Stimulated activated CD4-positive, alpha-beta T cell treated with anti-CD3 and anti-CD28 coated beads, Interleukin-2, amount 100 ng/mL, for 4 hours (primary cell): ENCODE data around the gene QPRT.
"Not testable (repeated sequence)": the region's sequence is repeated elsewhere in the genome, so short reads cannot be mapped to it uniquely, and the experiment has no call there.

ENCODE experiments used
- DNase-seq: peaks from one replicate; pipeline ENCODE4 v3.0.0-alpha.2; 2020; ENCODE audit warnings: low read depth

Gene QPRT

DNA sequence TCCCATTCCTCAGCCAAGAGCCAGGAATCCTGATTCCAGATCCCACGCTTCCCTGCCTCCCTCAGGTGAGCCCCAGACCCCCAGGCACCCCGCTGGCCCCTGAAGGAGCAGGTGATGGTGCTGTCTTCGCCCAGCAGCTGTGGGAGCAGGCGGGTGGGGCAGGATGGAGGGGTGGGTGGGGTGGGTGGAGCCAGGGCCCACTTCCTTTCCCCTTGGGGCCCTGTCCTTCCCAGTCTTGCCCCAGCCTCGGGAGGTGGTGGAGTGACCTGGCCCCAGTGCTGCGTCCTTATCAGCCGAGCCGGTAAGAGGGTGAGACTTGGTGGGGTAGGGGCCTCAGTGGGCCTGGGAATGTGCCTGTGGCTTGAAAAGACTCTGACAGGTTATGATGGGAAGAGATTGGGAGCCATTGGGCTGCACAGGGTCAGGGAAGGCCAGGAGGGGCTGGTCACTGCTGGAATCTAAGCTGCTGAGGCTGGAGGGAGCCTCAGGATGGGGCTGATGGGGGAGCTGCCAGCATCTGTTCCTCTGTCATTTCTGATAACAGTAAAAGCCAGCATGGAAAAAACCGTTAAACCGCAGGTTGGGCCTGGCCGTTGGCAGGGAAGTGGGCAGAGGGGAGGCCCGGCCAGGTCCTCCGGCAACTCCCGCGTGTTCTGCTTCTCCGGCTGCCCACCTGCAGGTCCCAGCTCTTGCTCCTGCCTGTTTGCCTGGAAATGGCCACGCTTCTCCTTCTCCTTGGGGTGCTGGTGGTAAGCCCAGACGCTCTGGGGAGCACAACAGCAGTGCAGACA is 15.8 kb upstream of the QPRT start, which contains the start of gene SPN:
TSS of gene SPN (plus strand) at position 232 of the 791 bp plus-strand sequence. CDS start at position 714, 482 bp downstream.
- DNase-seq = no peak

DNA sequence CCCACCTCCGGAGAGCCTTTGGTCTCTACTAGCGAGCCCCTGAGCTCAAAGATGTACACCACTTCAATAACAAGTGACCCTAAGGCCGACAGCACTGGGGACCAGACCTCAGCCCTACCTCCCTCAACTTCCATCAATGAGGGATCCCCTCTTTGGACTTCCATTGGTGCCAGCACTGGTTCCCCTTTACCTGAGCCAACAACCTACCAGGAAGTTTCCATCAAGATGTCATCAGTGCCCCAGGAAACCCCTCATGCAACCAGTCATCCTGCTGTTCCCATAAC is 15.2 kb upstream of the QPRT start:
- no peak for DNase-seq

DNA sequence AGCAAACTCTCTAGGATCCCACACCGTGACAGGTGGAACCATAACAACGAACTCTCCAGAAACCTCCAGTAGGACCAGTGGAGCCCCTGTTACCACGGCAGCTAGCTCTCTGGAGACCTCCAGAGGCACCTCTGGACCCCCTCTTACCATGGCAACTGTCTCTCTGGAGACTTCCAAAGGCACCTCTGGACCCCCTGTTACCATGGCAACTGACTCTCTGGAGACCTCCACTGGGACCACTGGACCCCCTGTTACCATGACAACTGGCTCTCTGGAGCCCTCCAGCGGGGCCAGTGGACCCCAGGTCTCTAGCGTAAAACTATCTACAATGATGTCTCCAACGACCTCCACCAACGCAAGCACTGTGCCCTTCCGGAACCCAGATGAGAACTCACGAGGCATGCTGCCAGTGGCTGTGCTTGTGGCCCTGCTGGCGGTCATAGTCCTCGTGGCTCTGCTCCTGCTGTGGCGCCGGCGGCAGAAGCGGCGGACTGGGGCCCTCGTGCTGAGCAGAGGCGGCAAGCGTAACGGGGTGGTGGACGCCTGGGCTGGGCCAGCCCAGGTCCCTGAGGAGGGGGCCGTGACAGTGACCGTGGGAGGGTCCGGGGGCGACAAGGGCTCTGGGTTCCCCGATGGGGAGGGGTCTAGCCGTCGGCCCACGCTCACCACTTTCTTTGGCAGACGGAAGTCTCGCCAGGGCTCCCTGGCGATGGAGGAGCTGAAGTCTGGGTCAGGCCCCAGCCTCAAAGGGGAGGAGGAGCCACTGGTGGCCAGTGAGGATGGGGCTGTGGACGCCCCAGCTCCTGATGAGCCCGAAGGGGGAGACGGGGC is 14.7 kb upstream of the QPRT start:
- no peak for DNase-seq

DNA sequence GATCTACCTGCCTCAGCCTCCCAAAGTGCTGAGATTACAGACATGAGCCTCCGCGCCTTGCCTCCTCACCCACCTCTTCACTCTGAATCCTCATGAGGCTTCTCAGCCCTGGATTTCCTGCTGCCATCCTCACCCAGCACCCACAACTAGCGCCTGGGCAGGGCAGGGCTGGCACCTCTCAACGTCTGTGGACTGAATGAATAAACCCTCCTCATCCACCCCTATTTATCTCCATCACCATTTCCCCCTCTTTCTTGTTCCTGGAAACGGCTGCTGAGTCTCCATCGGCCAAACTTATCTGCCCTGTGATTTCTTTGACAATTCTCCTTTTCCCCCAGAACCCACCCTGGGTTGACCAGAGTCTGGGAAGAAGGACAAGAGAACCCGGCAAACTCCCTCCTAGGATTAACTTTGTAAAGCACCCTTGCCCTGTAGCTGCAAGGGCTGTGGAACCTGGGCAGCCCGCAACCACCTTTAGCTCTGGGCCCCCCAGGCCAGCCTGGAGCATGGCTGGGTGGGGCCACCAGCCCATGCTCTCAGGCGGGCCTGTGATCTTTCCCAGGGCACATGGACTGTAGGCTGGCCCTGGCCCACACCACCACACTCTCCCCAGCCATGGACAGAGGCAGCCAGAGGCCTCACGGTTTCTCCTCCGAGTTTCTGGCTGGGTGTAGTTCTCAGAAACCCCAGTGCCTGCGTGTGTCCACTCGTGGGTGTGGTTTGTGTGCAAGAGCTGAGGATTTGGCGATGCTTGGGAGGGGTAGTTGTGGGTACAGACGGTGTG is 13.5 kb upstream of the QPRT start:
- no peak for DNase-seq

DNA sequence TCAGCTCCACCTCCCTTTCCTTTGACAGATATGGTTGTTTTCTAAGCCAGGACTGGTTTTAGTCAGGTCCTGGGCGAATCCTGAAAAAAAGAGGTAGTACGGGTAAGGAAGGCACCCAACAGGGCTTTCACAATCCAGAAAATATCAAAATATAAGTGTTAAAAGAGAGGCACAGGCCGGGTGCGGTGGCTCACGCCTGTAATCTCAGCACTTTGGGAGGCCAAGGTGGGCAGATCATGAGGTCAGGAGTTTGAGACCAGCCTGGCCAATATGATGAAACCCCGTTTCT is 11.7 kb upstream of the QPRT start:
- not testable (repeated sequence) for DNase-seq

DNA sequence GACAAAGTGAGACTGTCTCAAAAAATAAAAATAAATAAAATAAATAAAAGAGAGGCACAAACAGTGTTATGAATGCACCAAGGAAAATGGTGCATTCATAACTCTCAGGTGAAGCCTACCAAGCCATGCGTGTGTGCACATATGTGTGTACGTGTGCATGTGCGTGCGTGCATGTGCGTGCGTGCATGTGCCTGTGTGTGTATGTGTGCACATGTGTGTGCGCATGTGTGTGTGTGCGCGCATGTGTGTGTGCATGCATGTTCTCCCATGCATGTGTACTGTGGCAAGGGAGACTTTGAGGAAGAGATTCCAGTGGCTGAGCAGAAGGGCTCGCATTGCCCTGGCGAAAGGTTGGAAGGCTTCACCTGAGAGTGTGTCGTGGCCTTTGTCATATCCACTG is 11.2 kb upstream of the QPRT start:
- DNase-seq = no peak

DNA sequence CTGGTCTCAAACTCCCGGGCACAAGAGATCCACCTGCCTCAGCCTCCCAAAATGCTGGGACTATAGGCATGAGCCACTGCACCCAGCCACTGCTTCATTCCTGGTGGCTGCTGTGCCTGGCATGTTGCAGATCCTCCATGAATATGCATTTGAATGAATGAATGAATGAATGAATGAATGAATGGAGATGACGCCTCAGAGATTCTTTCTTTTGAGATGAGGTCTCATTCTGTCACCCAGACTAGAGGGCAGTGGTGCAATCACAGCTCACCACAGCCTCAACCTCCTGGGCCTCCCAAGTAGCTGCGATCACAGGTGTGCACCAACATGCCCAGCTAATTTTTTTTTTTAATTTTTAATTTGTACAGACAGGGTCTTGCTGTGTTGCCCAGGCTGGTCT is 10.7 kb upstream of the QPRT start:
- DNase-seq = no peak

DNA sequence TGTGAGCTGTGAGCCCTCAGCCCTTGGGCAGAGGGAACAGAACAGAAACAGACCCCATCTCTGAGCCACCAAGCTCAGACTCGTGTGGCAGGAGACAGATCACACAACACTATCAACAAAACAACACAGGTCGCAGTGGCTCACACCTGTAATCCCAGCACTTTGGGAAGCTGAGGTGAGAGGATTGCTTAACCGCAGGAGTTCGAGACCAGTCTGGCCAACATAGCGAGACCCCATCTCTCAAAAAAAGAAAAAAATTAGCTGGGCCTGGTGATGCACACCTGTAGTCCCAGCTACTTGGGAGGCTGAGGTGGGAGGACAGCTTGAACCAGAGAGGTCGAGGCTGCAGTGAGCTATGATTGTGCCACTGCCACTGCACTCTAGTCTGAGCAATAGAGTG is 5.5 kb upstream of the QPRT start:
- DNase-seq = no peak

DNA sequence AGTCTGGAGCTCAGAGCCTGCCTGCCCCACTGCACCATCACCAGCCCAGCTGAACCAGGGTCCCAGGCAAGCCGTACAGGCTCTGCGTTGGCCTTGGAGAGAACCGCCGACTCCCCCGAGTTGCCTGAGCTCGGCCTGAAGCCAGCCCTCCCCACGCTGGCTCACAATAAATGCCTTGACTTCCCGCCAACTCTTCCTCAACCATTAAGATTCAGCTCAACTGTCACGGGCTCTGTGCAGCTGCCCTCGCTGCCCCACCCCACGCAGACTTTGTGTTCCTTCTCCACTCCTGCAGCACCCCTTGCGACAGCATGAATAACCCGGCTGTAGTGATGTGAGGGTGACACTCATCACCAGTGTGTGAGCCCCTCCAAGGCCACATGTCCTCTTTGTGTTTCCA is 4.8 kb upstream of the QPRT start:
- no peak for DNase-seq

DNA sequence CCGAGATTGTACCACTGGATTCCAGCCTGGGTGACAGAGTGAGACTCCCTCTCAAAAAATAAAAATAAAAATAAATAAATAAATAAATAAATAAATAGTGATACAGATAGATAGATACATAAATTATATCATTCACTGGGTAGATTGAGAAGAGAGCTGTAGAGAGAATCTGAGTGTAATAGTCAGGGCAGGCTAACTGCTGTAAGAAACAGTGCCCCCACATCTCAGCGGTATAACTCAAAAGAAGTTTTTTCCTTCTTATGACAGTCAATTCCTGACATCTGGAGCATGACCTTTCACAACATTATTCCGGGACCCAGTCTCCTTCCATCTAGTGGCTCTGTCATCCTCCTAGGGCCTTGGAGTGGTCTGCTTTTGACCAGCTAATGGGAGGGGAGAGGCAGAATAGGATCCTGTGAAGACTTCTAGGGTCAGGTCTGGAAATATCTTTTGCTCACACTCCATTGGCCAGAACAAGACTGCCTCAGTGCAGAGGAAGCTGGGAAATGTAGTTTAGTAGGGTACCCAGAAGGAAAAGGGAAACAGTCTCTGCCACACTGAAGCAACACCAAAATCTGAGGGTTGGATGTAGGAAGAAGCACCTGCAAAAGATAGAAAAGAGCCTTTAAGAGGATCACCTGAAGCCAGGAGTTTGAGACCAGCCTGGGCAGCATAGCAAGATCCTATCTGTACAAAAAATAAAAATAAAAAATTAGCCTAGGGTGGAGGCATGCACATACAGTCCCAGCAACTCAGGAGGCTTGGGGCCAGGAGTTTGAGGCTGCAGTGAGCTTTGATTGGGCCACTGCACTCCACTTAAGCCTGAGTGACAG is 3.0 kb upstream of the QPRT start:
- DNase-seq = no peak

DNA sequence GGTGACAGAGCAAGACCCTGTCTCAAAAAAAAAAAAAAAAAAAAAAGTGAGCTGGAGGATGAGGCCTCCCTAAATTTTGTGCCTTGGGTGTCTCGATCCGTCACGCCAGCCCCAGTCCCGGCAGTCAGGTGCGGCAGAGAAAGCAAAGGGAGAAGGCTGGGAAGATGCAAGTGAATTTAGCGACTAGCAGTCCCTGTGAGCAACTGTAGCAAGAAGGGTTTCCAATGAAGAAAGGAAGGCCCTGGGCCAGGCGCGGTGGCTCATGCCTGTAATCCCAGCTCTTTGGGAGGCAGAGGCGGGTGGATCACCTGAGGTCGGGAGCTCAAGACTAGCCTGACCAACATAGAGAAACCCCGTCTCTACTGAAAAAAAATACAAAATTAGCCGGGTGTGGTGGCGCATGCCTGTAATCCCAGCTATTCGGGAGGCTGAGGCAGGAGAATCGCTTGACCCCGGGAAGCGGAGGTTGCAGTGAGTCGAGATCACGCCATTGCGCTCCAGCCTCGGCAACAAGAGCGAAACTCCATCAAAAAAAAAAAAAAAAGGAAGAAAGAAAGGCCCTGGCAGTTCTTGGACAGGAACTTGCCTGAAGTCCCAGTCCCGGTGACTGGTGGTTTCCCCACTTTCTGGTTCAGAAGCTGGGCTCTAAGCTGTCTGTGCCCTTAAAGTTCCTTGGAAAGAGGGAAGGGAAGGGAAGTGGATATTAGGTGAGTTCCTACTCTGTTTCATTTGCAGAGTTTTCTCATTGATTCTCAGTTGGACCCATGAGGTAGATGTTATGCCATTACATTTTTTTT is 1.8 kb upstream of the QPRT start:
- DNase-seq = no peak

DNA sequence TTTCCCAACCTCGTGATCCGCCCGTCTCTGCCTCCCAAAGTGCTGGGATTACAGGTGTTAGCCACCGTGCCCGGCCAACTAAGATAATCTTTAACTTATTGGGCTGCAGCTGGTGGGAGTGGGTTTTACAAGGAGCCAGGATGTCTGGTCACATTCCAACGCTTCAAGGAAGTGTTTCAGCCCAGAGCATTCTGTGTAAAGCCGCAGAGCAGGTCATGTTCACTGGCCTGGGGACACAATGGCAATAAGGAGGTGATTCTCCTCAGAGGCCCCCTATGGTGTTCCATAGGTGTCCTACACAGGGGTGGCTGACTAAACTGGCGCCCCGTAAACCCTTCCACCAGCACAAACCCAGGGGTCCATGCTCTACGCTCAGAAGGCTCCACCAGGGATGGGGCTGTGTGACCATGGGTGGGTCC is 1.2 kb downstream of the QPRT start:
- no peak for DNase-seq

DNA sequence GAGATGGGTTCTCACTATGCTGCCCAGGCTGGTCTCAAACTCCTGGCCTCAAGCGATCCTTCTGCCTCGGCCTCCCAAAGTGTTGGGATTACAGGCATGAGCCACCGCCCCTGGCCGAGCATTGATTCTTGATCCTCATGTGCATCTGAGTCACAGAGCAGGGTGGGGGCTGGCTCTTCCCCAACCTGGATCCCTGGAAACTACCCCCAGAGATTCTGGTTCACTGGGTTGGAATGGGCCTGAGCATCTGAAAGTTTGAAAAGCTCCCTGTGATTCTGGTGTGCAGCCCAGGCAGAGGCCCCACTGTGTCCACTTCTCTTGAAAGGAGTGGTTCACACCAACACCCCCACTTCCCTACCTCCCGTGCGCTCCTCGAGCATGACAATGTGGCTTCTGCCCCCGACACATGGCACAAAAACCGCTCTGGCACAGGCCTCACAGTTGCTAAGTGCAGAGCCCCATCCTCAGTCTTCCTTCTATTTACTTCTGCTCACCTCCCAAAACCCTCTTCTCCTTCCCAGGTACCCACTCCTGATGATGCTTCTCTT is 4.6 kb downstream of the QPRT start:
- no peak for DNase-seq

DNA sequence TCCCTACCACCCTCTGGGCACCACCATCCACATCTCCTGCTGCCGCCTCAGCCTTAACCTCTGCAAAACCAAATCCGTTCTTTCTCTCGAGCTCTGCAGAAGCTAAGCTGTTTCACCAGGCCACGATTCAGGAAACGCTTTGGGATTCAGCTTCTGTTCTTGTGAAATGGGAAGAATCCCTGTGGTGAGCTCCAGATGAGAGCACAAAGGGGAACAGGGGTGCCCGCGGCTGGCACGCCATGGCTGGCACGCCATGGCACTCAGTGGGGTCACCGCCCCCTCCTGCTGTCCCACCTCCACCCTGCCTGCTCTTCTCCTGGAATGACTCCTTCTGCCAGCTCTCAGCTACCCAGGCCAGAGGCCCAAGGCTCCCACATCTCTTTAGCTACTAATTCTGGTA is 5.7 kb downstream of the QPRT start:
- no peak for DNase-seq

DNA sequence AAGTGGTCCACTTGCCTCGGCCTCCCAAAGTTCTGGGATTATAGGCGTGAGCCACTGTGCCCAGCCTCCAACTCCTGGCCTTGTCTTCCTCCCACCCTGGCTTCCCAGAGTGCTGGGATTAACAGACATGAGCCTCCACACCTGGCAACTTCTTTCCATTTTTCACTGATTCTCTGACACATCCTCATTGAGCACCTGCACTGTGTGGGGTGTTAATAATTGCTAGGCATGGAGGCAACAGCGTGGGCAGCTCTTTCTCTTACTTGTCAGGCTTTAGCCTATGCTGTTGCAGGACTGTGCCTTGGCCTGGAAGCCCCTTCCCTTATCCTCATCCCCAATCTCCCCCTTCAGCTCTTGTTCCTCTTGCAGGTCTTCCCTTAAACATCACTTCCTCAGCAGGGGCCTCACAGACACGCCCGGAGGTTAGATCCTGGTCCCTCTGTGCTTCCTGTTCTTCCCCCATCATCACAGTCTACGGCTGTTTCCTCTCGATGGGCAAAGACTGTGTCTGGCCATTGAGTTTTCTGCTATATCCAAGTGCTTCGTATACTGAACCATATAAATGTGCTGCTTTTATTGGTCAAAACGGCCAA is 7.9 kb downstream of the QPRT start:
- DNase-seq = no peak

DNA sequence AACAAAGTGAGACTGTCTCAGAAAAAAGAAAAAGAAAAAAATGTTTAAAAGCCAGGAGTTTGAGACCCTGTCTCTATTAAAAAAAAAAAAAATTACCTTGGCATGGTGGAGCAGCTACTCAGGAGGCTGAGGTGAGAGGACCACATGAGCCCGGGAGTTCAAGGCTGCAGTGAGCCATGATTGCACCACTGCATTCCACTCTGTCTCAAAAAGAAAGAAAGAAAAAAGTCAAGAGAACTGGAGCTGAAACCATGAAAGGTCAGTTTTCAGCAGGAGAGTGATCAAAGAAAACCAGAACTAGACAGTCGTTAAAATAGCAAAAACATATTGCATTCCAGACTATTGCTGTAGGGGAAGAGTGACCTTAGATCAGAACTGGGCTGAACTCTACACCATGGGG is 8.8 kb downstream of the QPRT start:
- DNase-seq = no peak

DNA sequence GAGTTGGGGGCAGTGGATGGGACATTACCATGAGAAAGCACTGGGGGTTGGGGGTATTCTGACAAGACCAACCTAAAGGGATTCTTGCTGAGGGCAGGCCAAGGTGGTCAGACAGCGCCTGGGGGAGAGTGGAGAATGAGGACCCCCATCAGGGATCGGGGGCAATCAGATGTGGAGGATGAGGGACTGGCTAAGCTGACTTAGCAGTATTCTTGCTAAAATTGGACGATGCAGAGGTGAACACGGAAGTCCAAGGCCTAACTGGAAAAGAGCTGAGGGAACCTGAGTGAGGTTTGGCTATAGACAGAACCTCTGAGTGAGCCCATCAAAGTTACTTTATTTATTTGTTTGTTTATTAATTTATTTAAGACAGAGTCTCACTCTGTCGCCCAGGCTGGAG is 9.2 kb downstream of the QPRT start:
- DNase-seq = no peak

DNA sequence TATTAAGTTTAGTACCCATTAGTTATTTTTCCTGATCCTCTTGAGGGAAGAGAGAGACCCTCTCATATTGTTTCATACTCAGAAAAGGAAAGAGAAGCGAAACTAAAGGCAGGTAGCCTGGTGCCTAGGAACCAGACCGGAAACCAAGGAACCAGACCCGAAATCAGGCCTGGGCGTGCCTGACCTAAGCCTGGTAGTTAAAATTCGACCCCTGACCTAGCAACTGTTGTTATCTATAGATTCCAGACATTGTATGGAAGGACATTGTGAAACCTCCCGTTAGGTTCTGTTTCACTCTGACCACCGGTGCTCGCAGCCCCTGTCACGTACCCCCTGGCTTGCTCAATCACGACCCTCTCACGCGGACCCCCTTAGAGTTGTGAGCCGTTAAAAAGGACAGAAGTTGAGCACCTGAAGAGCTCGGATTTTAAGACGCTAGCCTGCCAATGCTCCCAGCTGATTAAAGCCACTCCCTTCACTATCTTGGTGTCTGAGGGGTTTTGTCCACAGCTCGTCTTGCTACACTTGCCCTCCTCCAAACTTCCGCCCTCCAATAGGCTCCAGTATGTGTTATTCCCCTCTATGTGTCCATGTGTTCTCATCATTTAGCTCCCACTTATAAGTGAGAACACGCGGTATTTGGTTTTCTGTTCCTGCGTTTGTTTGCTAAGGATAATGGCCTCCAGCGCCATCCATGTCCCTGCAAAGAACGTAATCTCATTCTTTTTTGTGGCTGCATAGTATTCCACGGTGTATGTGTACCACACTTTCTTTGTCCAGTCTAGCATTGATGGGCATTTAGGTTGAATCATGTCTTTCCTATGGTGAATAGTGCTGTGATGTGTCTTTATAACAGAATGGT is 10.7 kb downstream of the QPRT start:
- DNase-seq = not testable (repeated sequence)

DNA sequence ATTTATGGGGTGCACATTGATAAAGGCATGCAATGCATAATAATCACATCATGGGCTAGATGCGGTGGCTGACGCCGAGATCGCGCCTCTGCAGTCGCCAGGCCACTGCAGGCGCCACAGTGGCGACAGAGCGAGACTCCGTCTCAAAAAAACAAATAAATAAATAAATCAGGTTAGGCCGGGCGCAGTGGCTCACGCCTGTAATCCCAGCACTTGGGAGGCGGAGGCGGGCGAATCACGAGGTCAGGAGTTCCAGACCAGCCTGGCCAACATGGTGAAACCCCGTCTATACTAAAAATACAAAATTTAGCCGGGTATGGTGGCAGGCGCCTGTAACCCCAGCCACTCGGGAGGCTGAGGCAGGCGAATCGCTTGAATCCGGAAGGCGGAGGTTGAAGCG is 13.6 kb downstream of the QPRT start:
- not testable (repeated sequence) for DNase-seq
